H9 (cell line): ENCODE data around the gene MUC5B. TPM values are rescaled to one million over a fixed set of nuclear protein-coding genes. Genes with fewer than 3 reads are reported as not detected.

Source experiments
- DNase-seq: peaks from one replicate; pipeline ENCODE4 v3.0.0-alpha.2; 2017
- H2AFZ ChIP-seq: one replicate; pipeline ENCODE4 v1.6.1; 2013; ENCODE audit warnings: mild to moderate bottlenecking, low read length, control low read depth, moderate library complexity
- H2AK5ac ChIP-seq: 2 replicates; pipeline ENCODE4 v1.6.1; 2013; ENCODE audit warnings: low read length, control low read depth, mixed read lengths; ENCODE audit not compliant: insufficient read length
- H2BK120ac ChIP-seq: one replicate; pipeline ENCODE4 v1.6.1; 2013; ENCODE audit warnings: low read depth, mild to moderate bottlenecking, low read length, control low read depth, inconsistent platforms; ENCODE audit not compliant: poor library complexity, severe bottlenecking
- H2BK12ac ChIP-seq: 2 replicates; pipeline ENCODE4 v1.6.1; 2013; ENCODE audit warnings: low read length, control low read depth, mixed read lengths, low read depth; ENCODE audit not compliant: insufficient read length
- H2BK15ac ChIP-seq: 2 replicates; pipeline ENCODE4 v1.6.1; 2013; ENCODE audit warnings: low read depth, low read length, control low read depth
- H2BK20ac ChIP-seq: one replicate; pipeline ENCODE4 v1.6.1; 2013; ENCODE audit warnings: low read depth, mild to moderate bottlenecking, low read length, control low read depth, inconsistent platforms; ENCODE audit not compliant: poor library complexity, severe bottlenecking
- H2BK5ac ChIP-seq: 2 replicates; pipeline ENCODE4 v1.6.1; 2013; ENCODE audit warnings: low read length, control low read depth, mixed read lengths; ENCODE audit not compliant: insufficient read length
- H3K14ac ChIP-seq: 2 replicates; pipeline ENCODE4 v1.6.1; 2013; ENCODE audit warnings: low read length, control low read depth; ENCODE audit not compliant: insufficient read depth
- H3K18ac ChIP-seq: 2 replicates; pipeline ENCODE4 v1.6.1; 2013; ENCODE audit warnings: low read depth, mild to moderate bottlenecking, mixed read lengths, low read length, control low read depth; ENCODE audit not compliant: insufficient read length
- H3K23ac ChIP-seq: 2 replicates; pipeline ENCODE4 v1.6.1; 2013; ENCODE audit warnings: low read length, control low read depth, mixed read lengths, low read depth; ENCODE audit not compliant: insufficient read length
- H3K23me2 ChIP-seq: 2 replicates; pipeline ENCODE4 v1.6.1; 2013; ENCODE audit warnings: low read depth, mild to moderate bottlenecking, mixed read lengths, low read length, control low read depth; ENCODE audit not compliant: insufficient read length, poor library complexity, severe bottlenecking
- H3K27ac ChIP-seq: 2 replicates; pipeline ENCODE4 v1.5.1; 2013; ENCODE audit warnings: low read length, control low read depth, mixed read lengths, low read depth; ENCODE audit not compliant: insufficient read length
- H3K27me3 ChIP-seq: 2 replicates; pipeline ENCODE4 v1.6.1; 2013; ENCODE audit warnings: low read length, control low read depth, inconsistent platforms; ENCODE audit not compliant: insufficient read depth
- H3K4ac ChIP-seq: 2 replicates; pipeline ENCODE4 v1.6.1; 2013; ENCODE audit warnings: low read depth, mild to moderate bottlenecking, control low read depth, inconsistent platforms, low read length, moderate library complexity
- H3K4me1 ChIP-seq: 2 replicates; pipeline ENCODE4 v1.6.1; 2013; ENCODE audit warnings: low read length, control low read depth, inconsistent platforms; ENCODE audit not compliant: insufficient read depth
- H3K4me2 ChIP-seq: 2 replicates; pipeline ENCODE4 v1.6.1; 2013; ENCODE audit warnings: low read length, control low read depth, mixed read lengths; ENCODE audit not compliant: insufficient read length, insufficient read depth
- H3K56ac ChIP-seq: 2 replicates; pipeline ENCODE4 v1.6.1; 2013; ENCODE audit warnings: low read depth, mild to moderate bottlenecking, mixed read lengths, low read length, control low read depth; ENCODE audit not compliant: insufficient read length
- H3K79me1 ChIP-seq: 2 replicates; pipeline ENCODE4 v1.6.1; 2013; ENCODE audit warnings: low read depth, mild to moderate bottlenecking, moderate library complexity, low read length, control low read depth, inconsistent platforms; ENCODE audit not compliant: insufficient read depth, poor library complexity, severe bottlenecking
- H3K79me2 ChIP-seq: 2 replicates; pipeline ENCODE4 v1.6.1; 2013; ENCODE audit warnings: low read length, control low read depth, inconsistent platforms; ENCODE audit not compliant: insufficient read depth
- H3K9ac ChIP-seq: 2 replicates; pipeline ENCODE4 v1.6.1; 2013; ENCODE audit warnings: low read length, control low read depth, mixed read lengths; ENCODE audit not compliant: insufficient read length; ENCODE audit errors: extremely low read depth
- H3K9me3 ChIP-seq: one replicate; pipeline ENCODE4 v1.6.1; 2013; ENCODE audit warnings: low read depth, low read length, inconsistent platforms; ENCODE audit not compliant: control insufficient read depth
- H3T11ph ChIP-seq: one replicate; pipeline ENCODE4 v1.6.1; 2013; ENCODE audit warnings: mild to moderate bottlenecking, low read length, control low read depth, inconsistent platforms
- H4K20me1 ChIP-seq: one replicate; pipeline ENCODE4 v1.6.1; 2013; ENCODE audit not compliant: control insufficient read depth, insufficient read length, insufficient read depth
- H4K5ac ChIP-seq: 2 replicates; pipeline ENCODE4 v1.6.1; 2013; ENCODE audit warnings: low read depth, mild to moderate bottlenecking, mixed read lengths, low read length, control low read depth; ENCODE audit not compliant: insufficient read length
- H4K8ac ChIP-seq: replicated peaks from 2 replicates; pipeline ENCODE4 v1.6.1; 2013; ENCODE audit warnings: low read length, control low read depth, mixed read lengths, low read depth; ENCODE audit not compliant: insufficient read length
- H4K91ac ChIP-seq: 2 replicates; pipeline ENCODE4 v1.6.1; 2013; ENCODE audit warnings: low read depth, mild to moderate bottlenecking, moderate library complexity, mixed read lengths, low read length, control low read depth; ENCODE audit not compliant: insufficient read length
- H3K27ac Mint-ChIP-seq, 3 experiments: 2 replicates in 2 of 3; 3 replicates in 1 of 3; pipeline ENCODE4 v1.8.0; 2020 to 2021; ENCODE audit warnings: mixed read lengths in 3 of 3, mild to moderate bottlenecking in 1 of 3, moderate library complexity in 1 of 3
- H3K27me3 Mint-ChIP-seq: 2 replicates; pipeline ENCODE4 v1.8.0; 2021; ENCODE audit warnings: low read depth, mild to moderate bottlenecking, moderate library complexity, mixed read lengths
- H3K36me3 Mint-ChIP-seq, 3 experiments: 2 replicates in 2 of 3; 3 replicates in 1 of 3; pipeline ENCODE4 v1.8.0; 2020 to 2021; ENCODE audit warnings: low read depth in 3 of 3, mixed read lengths in 3 of 3; ENCODE audit not compliant: insufficient read depth in 1 of 3
- H3K4me1 Mint-ChIP-seq, 2 experiments: 2 replicates each; pipeline ENCODE4 v1.8.0; 2020; ENCODE audit warnings: mixed read lengths in 2 of 2
- H3K4me3 Mint-ChIP-seq, 2 experiments: 2 replicates in 1 of 2; 3 replicates in 1 of 2; pipeline ENCODE4 v1.8.0; 2020 to 2021; ENCODE audit warnings: mild to moderate bottlenecking in 2 of 2, mixed read lengths in 2 of 2, moderate library complexity in 1 of 2
- H3K9me3 Mint-ChIP-seq, 2 experiments: 2 replicates in 1 of 2; 3 replicates in 1 of 2; pipeline ENCODE4 v1.8.0; 2020; ENCODE audit warnings: mild to moderate bottlenecking in 2 of 2, mixed read lengths in 2 of 2, moderate library complexity in 1 of 2
- CTCF ChIP-seq: fragments of 200-600 bp; sonication (generic); conservative IDR thresholded peaks from 3 replicates; pipeline ENCODE4 v1.8.0; 2021; ENCODE audit warnings: antibody characterized with exemption, mild to moderate bottlenecking
- WGBS: extraction: QIAGEN DNeasy Blood & Tissue Kit; methylation state at CpG from one replicate; pipeline ENCODE4 v1.1.7; 2013; ENCODE audit warnings: missing lambda C conversion rate, low lambda C conversion rate, mixed read lengths; ENCODE audit not compliant: insufficient read length; ENCODE audit errors: extremely low coverage; 5-methylcytosine and 5-hydroxymethylcytosine counted together
- total RNA-seq: library from RNA; stranded (reverse); gene quantifications from 2 replicates; pipeline ENCODE4 v1.2.1, GENCODE V29; 2021

MUC5B gene
- total RNA-seq, 1 experiment from 2014 or later, result not detected

- Histone ChIP-seq H3K4me1 (no peaks in the 10 kb centered on the region), H3K4me2 (no peak overlapping the region), H3K56ac (no peak overlapping the region), H2BK15ac (no peak overlapping the region), H2AK5ac (no peak overlapping the region), H2BK20ac (no peak overlapping the region), H3K27me3 (no peaks in the 10 kb centered on the region), H3K9me3 (no peaks in the 10 kb centered on the region), H3K23ac (no peak overlapping the region), H2BK120ac (no peak overlapping the region), H2BK12ac (no peak overlapping the region), H4K91ac (no peak overlapping the region), H3K79me1 (no peaks in the 10 kb centered on the region), H4K8ac (no peak overlapping the region), H2BK5ac (no peak overlapping the region), H3K14ac (no peak overlapping the region), H3K4ac (no peak overlapping the region), H4K5ac (no peak overlapping the region), H3K23me2 (peaks cover 4% of the 10 kb centered on the region), H4K20me1 (no peaks in the 10 kb centered on the region), H2AFZ (no peak overlapping the region), H3K79me2 (no peaks in the 10 kb centered on the region), H3T11ph (no peak overlapping the region), H3K18ac (no peak overlapping the region), H3K9ac (no peak overlapping the region), H3K27ac (no peak overlapping the region)
- no peak for TF ChIP-seq CTCF
- no peak overlapping the region for H3K27ac Mint-ChIP-seq
- no peak overlapping the region for H3K4me3 Mint-ChIP-seq
- H3K4me1 Mint-ChIP-seq, result no peaks in the 10 kb centered on the region
- peak; percentile 29 for DNase-seq
- WGBS, result no CpG with 5 or more reads among the region's 18 CpGs
- no peaks in the 10 kb centered on the region for H3K9me3 Mint-ChIP-seq
- peaks cover 2% of the 10 kb centered on the region; the same call in 1 of the 2 replicates for H3K27me3 Mint-ChIP-seq
- H3K36me3 Mint-ChIP-seq, result no peaks in the 10 kb centered on the region
These were observed 20.6 kb upstream of the MUC5B start for GRCh38 chr11:1202154-1202775.
